Spleen (tissue), 7 donors: Measurements from ENCODE around the gene ZW10.

ENCODE experiments used
- CTCF ChIP-seq, 11 experiments: fragments of 200-600 bp in 7 of 11; fragments of 450-650 bp in 4 of 11; sonication (generic) in 4 of 11; IDR thresholded peaks in 8 of 11; conservative IDR thresholded peaks in 3 of 11; 1 replicate in 7 of 11; 2 replicates in 4 of 11; pipeline versions ENCODE4 v1.4.0 to v1.8.0; 2016 to 2021; ENCODE audit warnings: antibody characterized with exemption in 11 of 11, inconsistent platforms in 4 of 11, mild to moderate bottlenecking in 1 of 11
- POLR2A ChIP-seq, 3 donors: fragments of 450-650 bp; IDR thresholded peaks; one replicate each; pipeline ENCODE4 v1.5.1; 2017; ENCODE audit warnings: antibody characterized with exemption in 3 of 3, mild to moderate bottlenecking in 1 of 3
- POLR2AphosphoS5 ChIP-seq, 3 donors: sonication (generic); formaldehyde crosslinking; IDR thresholded peaks; one replicate each; pipeline ENCODE4 v1.5.1; 2017; ENCODE audit warnings: antibody characterized with exemption in 3 of 3
- donor health status: DM: no; HTN: no; CAD: no; lungs with moderate emphysema.
- donor health status: DM: no; HTN: no; CAD: no.
- donor health status: DM: no; HTN: no; CAD: no.

GRCh38 chr11:113701491-113701890 is 72.0 kb downstream of the ZW10 start:
- no peak for TF ChIP-seq CTCF (IDR thresholded peaks at IDR 0.05 in 8 of 11, conservative IDR thresholded peaks at IDR 0.05 in 3 of 11)
- TF ChIP-seq POLR2AphosphoS5 (IDR thresholded peaks at IDR 0.05): no peak
- TF ChIP-seq POLR2A (IDR thresholded peaks at IDR 0.05): no peak
